Measurements from ENCODE around the gene NUP214. TPM values are rescaled to one million over a fixed set of nuclear protein-coding genes. Genes with fewer than 3 reads are reported as not detected.
"Not testable (repeated sequence)": the region's sequence is repeated elsewhere in the genome, so short reads cannot be mapped to it uniquely, and the experiment has no call there.

NUP214 gene
- polyA plus RNA-seq, 1 experiment, result 6.3 TPM

- no peak for DNase-seq (ENCODE audit: low read depth)
- peaks cover 7% of the 10 kb centered on the region for H3K36me3 ChIP-seq (ENCODE audit: control insufficient read depth, insufficient read depth, low read length)
- POLR2A ChIA-PET, result no interaction called here
Observed at GRCh38 chr9:131153595-131153994, 28.2 kb downstream of the NUP214 start.

GRCh38 chr9:131158673-131159072 is 33.3 kb downstream of the NUP214 start:
- H3K4me3 ChIP-seq (ENCODE audit: low read depth, low read length); POLR2A ChIA-PET; H3K36me3 ChIP-seq (ENCODE audit: control insufficient read depth, insufficient read depth, low read length); DNase-seq (ENCODE audit: low read depth); H3K27me3 ChIP-seq (ENCODE audit: control insufficient read depth, insufficient read depth, low read length): not testable (repeated sequence)
- CTCF ChIA-PET, result interaction anchor here (0.6 kb wide), 1 partner anchor 500 kb away, joined by 3 read pairs; no protein-coding TSS in a partner anchor

More at GRCh38 chr9:131153595-131153994, 28.2 kb downstream of the NUP214 start:
- Histone ChIP-seq H3K4me3 (ENCODE audit: low read depth, low read length) (no peak overlapping the region), H3K27me3 (ENCODE audit: control insufficient read depth, insufficient read depth, low read length) (no peaks in the 10 kb centered on the region)
- CTCF ChIA-PET, result no interaction called here
- TF ChIP-seq CTCF (IDR thresholded peaks at IDR 0.05; ENCODE audit: insufficient read depth, low read depth, low read length), result no peak

- no peak for DNase-seq (ENCODE audit: low read depth)
- ChIA-PET CTCF (no interaction called here), POLR2A (no interaction called here)
Observed at GRCh38 chr9:131160416-131161112, 35.2 kb downstream of the NUP214 start.

GRCh38 chr9:131161585-131161984 is 36.2 kb downstream of the NUP214 start:
- POLR2A ChIA-PET, result no interaction called here
- no peak for TF ChIP-seq CTCF (IDR thresholded peaks at IDR 0.05; ENCODE audit: insufficient read depth, low read depth, low read length)
- no peak overlapping the region for H3K4me3 ChIP-seq (ENCODE audit: low read depth, low read length)
- no peak for DNase-seq (ENCODE audit: low read depth)
- H3K36me3 ChIP-seq (ENCODE audit: control insufficient read depth, insufficient read depth, low read length), result peaks cover 10% of the 10 kb centered on the region
- no peaks in the 10 kb centered on the region for H3K27me3 ChIP-seq (ENCODE audit: control insufficient read depth, insufficient read depth, low read length)
- CTCF ChIA-PET, result interaction anchor here (1.1 to 2.1 kb wide), 3 partner anchors 17 to 188 kb away, joined by 3 to 7 read pairs (median 4); no protein-coding TSS in a partner anchor

More at GRCh38 chr9:131160416-131161112, 35.2 kb downstream of the NUP214 start:
- TF ChIP-seq CTCF (IDR thresholded peaks at IDR 0.05; ENCODE audit: insufficient read depth, low read depth, low read length), result no peak
- peaks cover 10% of the 10 kb centered on the region for H3K36me3 ChIP-seq (ENCODE audit: control insufficient read depth, insufficient read depth, low read length)
- no peak overlapping the region for H3K4me3 ChIP-seq (ENCODE audit: low read depth, low read length)
- no peaks in the 10 kb centered on the region for H3K27me3 ChIP-seq (ENCODE audit: control insufficient read depth, insufficient read depth, low read length)

GRCh38 chr9:131162886-131163285 is 37.5 kb downstream of the NUP214 start:
- TF ChIP-seq CTCF (IDR thresholded peaks at IDR 0.05; ENCODE audit: insufficient read depth, low read depth, low read length), result no peak
- Histone ChIP-seq H3K27me3 (ENCODE audit: control insufficient read depth, insufficient read depth, low read length) (no peaks in the 10 kb centered on the region), H3K36me3 (ENCODE audit: control insufficient read depth, insufficient read depth, low read length) (peaks cover 11% of the 10 kb centered on the region), H3K4me3 (ENCODE audit: low read depth, low read length) (no peak overlapping the region)
- CTCF ChIA-PET, result interaction anchor here (1.0 to 2.1 kb wide), 5 partner anchors 15 to 187 kb away, joined by 3 to 7 read pairs (median 3); no protein-coding TSS in a partner anchor
- POLR2A ChIA-PET, result no interaction called here
- no peak for DNase-seq (ENCODE audit: low read depth)

Data from BJ (cell line).